Dendritic cell treated with granulocyte-macrophage colony-stimulating factor and Interleukin-4, amounts not matched to agents 40 ng/mL and 50 ng/mL, for 4 days (primary cell): Measurements from ENCODE around the gene TFR2.
"Not testable (repeated sequence)": the region's sequence is repeated elsewhere in the genome, so short reads cannot be mapped to it uniquely, and the experiment has no call there.

Experiments
- H3K27ac Mint-ChIP-seq: one replicate; pipeline ENCODE4 v1.8.0; 2022; ENCODE audit warnings: mild to moderate bottlenecking, mixed read lengths
- H3K27me3 Mint-ChIP-seq: one replicate; pipeline ENCODE4 v1.8.0; 2022; ENCODE audit warnings: mild to moderate bottlenecking, mixed read lengths
- H3K36me3 Mint-ChIP-seq: one replicate; pipeline ENCODE4 v1.8.0; 2022; ENCODE audit warnings: low read depth, mixed read lengths
- H3K4me1 Mint-ChIP-seq: one replicate; pipeline ENCODE4 v1.8.0; 2022; ENCODE audit warnings: low read depth, mixed read lengths
- H3K4me3 Mint-ChIP-seq: one replicate; pipeline ENCODE4 v1.8.0; 2022; ENCODE audit warnings: mild to moderate bottlenecking, moderate library complexity, mixed read lengths
- H3K9me3 Mint-ChIP-seq: one replicate; pipeline ENCODE4 v1.8.0; 2022; ENCODE audit warnings: mixed read lengths
- intact Hi-C: fragments of 100-400 bp; cut with micrococcal nuclease; formaldehyde crosslinking; loops from one replicate; pipeline ENCODE4 v1.15.0; 2022

The TFR2 gene

DNA sequence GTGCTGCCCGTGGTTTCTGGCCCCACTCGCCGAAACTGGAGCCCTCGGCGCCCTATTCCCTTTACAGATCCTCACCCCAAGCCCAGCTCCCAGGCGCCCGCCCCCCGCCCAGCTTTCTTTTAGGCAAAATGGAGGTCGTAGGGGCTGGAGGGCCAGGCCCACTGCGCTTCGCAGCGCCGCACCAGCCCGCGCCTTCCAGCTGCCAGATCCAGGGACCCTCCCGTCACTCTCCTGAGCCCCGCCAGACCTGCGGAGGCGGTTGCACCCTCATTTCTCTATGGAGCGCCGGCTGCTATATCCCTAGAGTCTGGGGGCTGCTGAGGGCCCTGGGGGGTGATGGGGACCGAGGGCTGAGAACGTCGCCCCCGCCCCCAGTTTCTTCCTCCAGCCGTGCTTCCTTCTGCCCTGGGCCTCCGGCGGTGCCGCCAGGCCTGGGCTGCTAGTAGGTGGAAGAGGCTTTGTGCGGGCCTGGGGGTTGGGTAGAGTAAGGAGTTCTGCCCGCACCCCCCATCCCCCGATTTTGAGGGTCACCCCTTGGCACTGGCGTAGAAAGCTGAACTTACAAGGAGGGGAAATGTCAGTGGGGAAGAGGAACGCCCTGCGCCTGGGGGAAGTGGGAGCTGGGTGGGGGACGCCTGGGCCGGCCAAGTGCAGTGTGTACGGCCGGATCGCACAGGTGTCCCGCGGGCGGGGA, 33.2 kb upstream of the TFR2 start:
- Mint-ChIP-seq H3K27ac (peak overlapping the region; percentile 96), H3K27me3 (peaks cover 8% of the 10 kb centered on the region), H3K4me3 (peak overlapping the region; percentile 91), H3K9me3 (no peaks in the 10 kb centered on the region), H3K4me1 (peaks cover 32% of the 10 kb centered on the region), H3K36me3 (peaks cover 55% of the 10 kb centered on the region)
- intact Hi-C loops = loop anchor here (1.0 to 10.0 kb wide), 3 partner anchors 62 to 247 kb away; partner anchors contain the start of genes FBXO24, LRCH4, MEPCE and MOSPD3

DNA sequence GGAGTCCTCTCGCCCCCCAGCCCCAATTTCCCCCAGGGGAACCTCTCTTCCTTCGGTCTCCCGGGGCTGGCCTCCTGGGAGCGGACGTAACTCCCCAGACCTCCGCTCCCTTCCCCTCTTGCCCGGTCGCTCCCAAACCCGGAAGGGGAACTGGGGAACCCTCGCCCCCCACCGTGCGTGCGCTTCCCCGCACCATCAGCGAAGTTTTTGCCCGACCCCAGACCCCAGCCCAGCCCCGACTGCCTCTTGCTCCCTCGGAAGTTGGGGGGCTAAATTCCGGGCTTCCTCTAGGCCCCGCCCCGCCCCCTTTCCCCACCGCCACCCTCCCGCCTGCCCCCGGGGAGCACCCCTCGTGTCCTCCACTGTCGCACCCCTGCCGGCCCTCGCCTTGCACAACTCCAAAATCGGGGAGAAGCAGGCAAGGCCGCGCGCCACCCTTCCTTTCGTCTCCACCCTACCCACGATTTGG, 32.6 kb upstream of the TFR2 start:
- intact Hi-C loops = loop anchor here (1.0 to 10.0 kb wide), 4 partner anchors 41 to 247 kb away; partner anchors contain the start of genes FBXO24, LRCH4, MEPCE and MOSPD3
- H3K27me3 Mint-ChIP-seq = peaks cover 8% of the 10 kb centered on the region
- no peaks in the 10 kb centered on the region for H3K9me3 Mint-ChIP-seq
- peak overlapping the region; percentile 96 for H3K27ac Mint-ChIP-seq
- peaks cover 49% of the 10 kb centered on the region for H3K36me3 Mint-ChIP-seq
- peaks cover 27% of the 10 kb centered on the region for H3K4me1 Mint-ChIP-seq
- H3K4me3 Mint-ChIP-seq = peak overlapping the region; percentile 91

DNA sequence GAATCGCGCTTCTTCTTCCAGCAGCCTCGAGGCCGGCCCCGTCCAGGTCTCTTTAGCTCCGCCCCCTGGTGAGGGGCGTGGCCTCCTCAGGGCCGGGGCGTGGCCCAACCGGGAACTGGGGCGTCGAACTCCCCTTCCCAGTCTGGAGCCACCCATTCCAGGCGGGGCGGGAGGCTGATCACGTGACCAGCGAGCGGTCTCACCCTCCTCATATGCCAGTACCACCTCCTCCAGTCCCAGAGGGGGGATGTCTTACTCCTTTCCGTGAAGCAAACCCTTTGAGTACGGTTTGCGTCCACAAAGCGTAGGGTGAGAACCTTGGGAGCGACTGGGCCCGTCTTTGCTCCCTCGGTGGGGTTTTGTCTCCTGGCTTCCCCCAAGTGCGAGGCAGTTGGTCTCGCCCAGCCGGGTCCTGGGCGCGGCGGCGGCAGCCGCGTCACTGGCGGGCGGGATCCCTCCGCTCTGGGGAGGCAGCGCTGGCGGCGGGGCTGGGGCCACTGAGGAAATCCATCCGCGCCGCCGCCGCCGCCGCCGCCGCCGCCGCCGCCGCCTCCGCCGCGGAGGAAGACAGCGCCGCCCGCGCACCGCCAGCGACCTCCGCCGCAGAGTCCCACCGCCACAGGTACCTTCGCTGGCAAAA, 32.1 kb upstream of the TFR2 start, which contains the start of gene GNB2:
Gene GNB2, plus strand, starts transcription at position 439 of the 640 bp plus-strand sequence. CDS start 2,526 bp downstream, outside the sequence.
- Mint-ChIP-seq H3K4me3 (peak within 1 kb of the TSS; percentile 91), H3K27me3 (peaks cover 8% of the 10 kb centered on the region), H3K4me1 (peaks cover 24% of the 10 kb centered on the region), H3K36me3 (peaks cover 44% of the 10 kb centered on the region), H3K9me3 (no peaks in the 10 kb centered on the region), H3K27ac (peak within 1 kb of the TSS; percentile 96)
- intact Hi-C loops = loop anchor here (1.0 to 10.0 kb wide), 3 partner anchors 40 to 246 kb away; partner anchors contain the start of genes FBXO24, LRCH4, MEPCE and ZCWPW1

DNA sequence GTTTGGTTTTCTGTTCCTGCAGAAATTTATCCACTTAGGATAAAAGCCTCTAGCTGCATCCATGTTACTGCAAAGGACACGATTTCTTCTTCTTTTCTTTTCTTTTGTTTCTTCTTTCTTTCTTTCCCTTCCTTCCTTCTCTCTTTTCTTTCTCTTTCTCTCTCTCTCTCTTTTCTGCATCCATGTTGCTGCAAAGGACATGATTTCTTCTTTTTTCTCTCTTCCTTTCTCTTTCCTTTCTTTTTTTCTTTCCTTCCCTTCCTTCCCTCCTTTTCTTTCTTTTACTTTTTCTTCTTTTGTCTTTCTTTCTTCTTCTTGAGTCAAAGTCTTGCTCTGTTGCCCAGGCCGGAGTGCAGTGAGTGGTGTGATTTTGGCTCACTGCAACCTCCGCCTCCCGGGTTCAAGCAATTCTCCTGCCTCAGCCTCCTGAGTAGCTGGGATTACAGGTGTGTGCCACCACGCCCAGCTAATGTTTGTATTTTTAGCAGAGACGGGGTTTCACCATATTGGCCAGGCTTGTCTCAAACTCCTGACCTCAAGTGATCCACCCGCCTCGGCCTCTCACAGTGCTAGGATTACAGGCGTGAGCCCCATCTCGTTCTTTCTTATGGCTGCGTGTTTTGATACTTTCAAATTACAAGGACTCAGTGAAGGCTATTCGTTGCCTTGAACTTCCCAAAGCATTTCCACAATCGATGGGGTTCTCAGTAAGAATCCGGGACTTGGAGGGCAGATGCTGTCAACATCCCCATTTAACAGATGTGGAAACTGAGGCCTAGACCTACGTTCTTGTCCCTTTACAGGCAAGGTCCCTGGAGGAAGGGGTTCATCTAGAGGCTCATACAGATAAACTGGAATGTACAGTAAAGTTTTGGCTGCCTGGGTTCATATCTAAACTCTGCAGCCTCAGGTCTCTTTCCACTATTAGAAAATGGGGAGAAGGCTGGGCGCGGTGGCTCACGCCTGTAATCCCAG, 30.3 kb upstream of the TFR2 start:
- no peak overlapping the region for H3K27ac Mint-ChIP-seq
- H3K4me1 Mint-ChIP-seq = peaks cover 18% of the 10 kb centered on the region
- H3K9me3 Mint-ChIP-seq = no peaks in the 10 kb centered on the region
- no peak overlapping the region for H3K4me3 Mint-ChIP-seq
- intact Hi-C loops = loop anchor here (5.0 to 10.0 kb wide), 2 partner anchors 87 to 244 kb away; partner anchors contain the start of genes FBXO24, LRCH4, MEPCE and ZCWPW1
- H3K36me3 Mint-ChIP-seq = peaks cover 26% of the 10 kb centered on the region
- peaks cover 18% of the 10 kb centered on the region for H3K27me3 Mint-ChIP-seq

DNA sequence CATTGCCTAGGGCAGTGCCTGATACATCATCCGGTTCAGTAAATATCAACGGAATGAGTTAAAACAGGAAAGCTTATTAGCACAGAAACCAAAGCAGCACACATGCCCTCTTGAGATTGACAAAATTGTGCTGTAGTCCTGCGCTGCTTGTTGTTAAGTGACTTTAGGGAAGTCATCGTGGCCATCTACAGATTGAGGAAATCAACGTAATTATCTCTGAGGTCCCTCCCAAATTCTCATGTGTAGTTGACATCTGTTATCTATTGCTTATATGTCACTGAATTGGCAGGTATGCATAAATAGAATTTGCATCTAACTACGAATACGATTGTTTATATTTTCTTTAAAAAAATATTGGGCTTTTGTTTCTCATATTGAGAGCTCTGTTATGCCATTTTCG, 28.7 kb upstream of the TFR2 start:
- Mint-ChIP-seq H3K27me3 (peaks cover 23% of the 10 kb centered on the region), H3K4me1 (peaks cover 12% of the 10 kb centered on the region), H3K36me3 (peaks cover 16% of the 10 kb centered on the region), H3K27ac (no peak overlapping the region), H3K4me3 (no peak overlapping the region), H3K9me3 (no peaks in the 10 kb centered on the region)
- intact Hi-C loops = loop anchor here (5.0 to 10.0 kb wide), 2 partner anchors 85 to 243 kb away; partner anchors contain the start of genes FBXO24, LRCH4, MEPCE and ZCWPW1

DNA sequence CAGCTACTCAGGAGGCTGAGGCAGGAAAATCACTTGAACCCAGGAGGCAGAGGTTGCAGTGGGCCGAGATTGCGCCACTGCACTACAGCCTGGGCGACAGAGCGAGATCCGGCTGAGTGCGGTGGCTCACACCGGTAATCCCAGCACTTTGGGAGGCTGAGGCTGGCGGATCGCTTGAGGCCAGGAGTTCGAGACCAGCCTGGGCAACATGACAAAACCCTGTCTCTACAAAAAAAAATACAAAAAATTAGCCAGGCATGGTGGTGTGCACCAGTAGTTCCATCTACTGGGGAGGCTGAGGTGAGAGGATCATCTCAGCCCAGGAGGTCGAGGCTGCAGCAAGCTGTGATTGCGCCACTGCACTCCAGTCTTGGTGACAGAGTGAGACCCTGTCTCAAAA, 27.8 kb upstream of the TFR2 start:
- H3K9me3 Mint-ChIP-seq, H3K36me3 Mint-ChIP-seq, intact Hi-C loops, H3K27ac Mint-ChIP-seq, H3K4me3 Mint-ChIP-seq: not testable (repeated sequence)
- peaks cover 27% of the 10 kb centered on the region for H3K27me3 Mint-ChIP-seq
- H3K4me1 Mint-ChIP-seq = peaks cover 12% of the 10 kb centered on the region

DNA sequence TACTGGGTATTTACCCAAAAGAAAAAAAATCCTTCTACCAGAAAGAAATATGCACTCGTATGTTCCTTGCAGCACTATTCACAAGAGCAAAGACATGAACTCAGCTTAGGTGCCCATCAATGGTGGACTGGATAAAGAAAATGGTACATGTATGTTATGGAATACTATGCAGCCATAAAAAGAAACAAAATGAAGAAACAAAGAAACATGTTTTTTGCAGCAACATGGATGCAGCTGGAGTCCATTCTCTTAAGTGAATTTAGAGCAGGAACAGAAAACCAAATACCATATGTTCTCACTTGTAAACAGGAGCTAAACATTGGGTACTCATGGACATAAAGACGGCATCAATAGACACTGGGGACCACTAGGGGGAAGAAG, 26.7 kb upstream of the TFR2 start:
- no peaks in the 10 kb centered on the region for H3K36me3 Mint-ChIP-seq
- no peak overlapping the region for H3K4me3 Mint-ChIP-seq
- H3K9me3 Mint-ChIP-seq = no peaks in the 10 kb centered on the region
- intact Hi-C loops = no loop called here
- H3K27ac Mint-ChIP-seq = no peak overlapping the region
- peaks cover 29% of the 10 kb centered on the region for H3K27me3 Mint-ChIP-seq
- H3K4me1 Mint-ChIP-seq = peaks cover 12% of the 10 kb centered on the region

DNA sequence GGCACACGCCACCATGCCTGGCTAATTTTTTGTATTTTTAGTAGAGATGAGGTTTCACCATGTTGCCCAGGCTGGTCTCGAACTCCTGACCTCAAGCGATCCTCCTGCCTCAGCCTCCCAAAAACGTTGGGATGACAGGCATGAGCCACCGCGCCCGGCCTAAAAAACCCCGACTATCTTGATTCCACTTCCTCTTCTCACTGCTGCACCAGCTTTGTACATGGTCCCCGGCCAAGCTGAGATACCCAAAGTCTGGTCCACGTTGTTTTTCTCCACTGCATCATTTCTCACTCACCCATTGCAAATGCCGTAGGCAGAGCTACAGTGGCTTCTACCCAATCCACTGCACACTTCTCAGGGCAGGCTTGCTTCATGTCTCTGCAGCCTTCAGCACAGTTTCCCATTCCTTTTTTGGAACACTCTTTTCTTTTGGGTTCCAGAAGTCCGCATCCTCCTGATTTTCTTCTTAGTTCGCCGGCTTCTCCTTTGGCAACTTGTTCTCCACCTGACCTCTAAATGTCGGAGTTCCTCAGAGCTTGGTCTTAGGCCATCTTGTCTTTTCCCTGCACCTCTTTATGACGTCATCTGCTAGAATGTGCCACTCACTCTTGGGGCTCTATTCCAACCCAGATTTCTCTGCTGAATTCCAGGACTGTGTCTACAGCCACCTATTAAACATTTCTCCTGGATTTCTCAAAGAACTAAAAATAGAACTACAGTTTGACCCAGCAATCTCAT, 26.1 kb upstream of the TFR2 start:
- Mint-ChIP-seq H3K9me3 (no peaks in the 10 kb centered on the region), H3K4me1 (peaks cover 12% of the 10 kb centered on the region), H3K27ac (no peak overlapping the region), H3K36me3 (no peaks in the 10 kb centered on the region), H3K4me3 (no peak overlapping the region), H3K27me3 (peaks cover 30% of the 10 kb centered on the region)
- intact Hi-C loops = no loop called here

DNA sequence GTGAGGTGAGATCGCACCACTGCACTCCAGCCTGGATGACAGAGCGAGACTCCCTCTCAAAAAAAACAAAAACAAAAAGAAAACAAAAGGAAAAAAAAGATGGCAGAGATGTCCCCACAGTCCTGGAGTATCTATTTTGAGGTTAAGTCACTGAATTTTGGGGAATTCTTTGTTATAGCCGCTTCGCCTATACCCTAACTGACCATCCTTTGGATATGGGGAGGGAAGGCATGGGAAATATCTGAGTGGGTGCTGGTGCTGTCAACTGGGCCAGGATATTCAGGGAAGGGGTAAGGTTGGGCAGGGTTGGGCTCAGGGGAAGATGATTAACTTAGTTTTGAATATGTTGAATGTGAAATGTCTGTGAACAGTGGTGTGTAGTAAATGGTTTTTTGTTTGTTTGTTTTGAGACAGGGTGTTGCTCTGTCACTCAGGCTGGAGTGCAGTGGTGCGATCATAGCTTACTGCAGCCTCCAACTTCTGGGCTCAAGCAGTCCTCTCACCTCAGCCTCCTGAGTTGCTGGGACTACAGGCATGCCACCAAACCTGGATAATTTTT, 23.9 kb upstream of the TFR2 start:
- H3K36me3 Mint-ChIP-seq = no peaks in the 10 kb centered on the region
- no peak overlapping the region for H3K4me3 Mint-ChIP-seq
- H3K27me3 Mint-ChIP-seq = peaks cover 37% of the 10 kb centered on the region
- peaks cover 12% of the 10 kb centered on the region for H3K4me1 Mint-ChIP-seq
- no peak overlapping the region for H3K27ac Mint-ChIP-seq
- H3K9me3 Mint-ChIP-seq = no peaks in the 10 kb centered on the region
- intact Hi-C loops = no loop called here

DNA sequence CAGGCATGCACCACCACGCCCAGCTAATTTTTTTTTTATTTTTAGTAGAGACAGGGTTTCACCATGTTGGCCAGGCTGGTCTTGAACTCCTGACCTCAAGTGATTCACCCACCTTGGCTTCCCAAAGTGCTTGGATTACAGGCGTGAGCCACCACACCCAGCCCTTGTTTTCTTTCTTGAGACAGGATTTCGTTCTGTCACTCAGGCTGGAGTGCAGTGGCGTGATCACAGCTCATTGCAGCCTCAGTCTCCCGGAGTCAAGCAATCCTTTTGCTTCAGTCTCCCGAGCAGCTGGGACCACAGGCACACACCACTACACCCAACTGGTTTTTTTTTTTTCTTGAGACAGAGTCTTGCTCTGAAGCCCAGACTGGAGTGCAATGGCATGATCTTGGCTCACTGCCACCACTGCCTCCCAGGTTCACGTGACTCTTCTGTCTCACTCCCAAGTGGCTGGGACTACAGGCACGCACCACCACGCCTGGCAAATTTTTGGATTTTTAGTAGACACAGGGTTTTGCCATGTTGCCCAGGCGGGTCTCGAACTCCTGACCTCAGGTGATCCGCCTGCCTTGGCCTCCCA, 20.9 kb upstream of the TFR2 start:
- peaks cover 51% of the 10 kb centered on the region for H3K27me3 Mint-ChIP-seq
- H3K36me3 Mint-ChIP-seq, H3K27ac Mint-ChIP-seq, H3K4me3 Mint-ChIP-seq, H3K9me3 Mint-ChIP-seq, intact Hi-C loops, H3K4me1 Mint-ChIP-seq: not testable (repeated sequence)

DNA sequence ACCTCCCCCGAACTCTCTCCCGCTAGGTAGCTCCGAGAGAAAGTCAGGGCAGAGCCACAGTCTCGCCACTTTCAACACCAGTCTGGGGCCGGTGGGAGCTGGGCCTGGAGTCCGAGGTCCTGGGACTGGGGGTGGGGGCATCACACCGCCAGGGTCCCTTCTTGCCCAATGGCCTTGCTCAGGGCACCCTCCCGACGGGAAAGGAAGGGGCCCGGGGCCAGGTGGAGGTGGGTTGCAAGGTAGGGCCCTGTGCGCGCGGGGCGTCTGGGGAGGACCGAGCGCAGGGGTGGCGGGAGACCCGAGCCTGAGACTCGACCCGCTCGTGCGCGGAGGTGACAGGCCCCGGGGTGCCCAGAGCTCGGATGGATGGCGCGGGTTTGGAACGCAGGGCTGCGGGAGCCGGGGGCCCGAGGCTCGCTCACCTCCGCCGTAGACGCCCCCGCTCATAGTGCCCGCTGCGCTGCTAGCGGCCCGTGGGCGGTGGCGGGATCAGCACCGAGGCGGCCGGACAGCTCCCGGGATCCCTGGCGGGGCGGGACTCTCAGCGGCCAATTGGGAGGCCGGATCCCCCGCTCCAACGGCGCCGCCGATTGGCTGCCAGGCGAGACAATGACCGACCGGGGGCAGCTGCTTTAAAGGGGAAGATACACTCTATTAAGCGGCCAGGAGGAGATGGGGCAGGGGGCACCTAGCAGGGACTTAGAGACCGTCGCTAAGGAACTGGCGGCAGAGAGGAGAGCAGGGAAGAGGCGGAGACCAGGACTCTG, 14.7 kb upstream of the TFR2 start, which contains the start of gene ACTL6B:
Gene ACTL6B, minus strand, starts transcription at position 541 of the 767 bp plus-strand sequence. Its CDS starts 94 bp downstream, at position 447.
- no peak within 1 kb of the TSS for H3K27ac Mint-ChIP-seq
- H3K4me3 Mint-ChIP-seq = no peak within 1 kb of the TSS
- H3K9me3 Mint-ChIP-seq = no peaks in the 10 kb centered on the region
- intact Hi-C loops = no loop called here
- H3K27me3 Mint-ChIP-seq = peaks cover 73% of the 10 kb centered on the region
- H3K36me3 Mint-ChIP-seq = no peaks in the 10 kb centered on the region
- peaks cover 5% of the 10 kb centered on the region for H3K4me1 Mint-ChIP-seq
